Vagina (tissue), 2 donors: Measurements from ENCODE around the gene MYBPHL.

Experiments used
- CTCF ChIP-seq, 3 experiments: fragments of 450-650 bp in 2 of 3; fragments of 200-600 bp in 1 of 3; sonication (generic) in 1 of 3; IDR thresholded peaks; one replicate each; pipeline ENCODE4 v1.5.1; 2017 to 2019; ENCODE audit warnings: antibody characterized with exemption in 3 of 3, mild to moderate bottlenecking in 2 of 3, moderate library complexity in 2 of 3
- POLR2A ChIP-seq, 2 donors: fragments of 450-650 bp; IDR thresholded peaks; one replicate each; pipeline ENCODE4 v1.6.1; 2017; ENCODE audit warnings: antibody characterized with exemption in 2 of 2, mild to moderate bottlenecking in 2 of 2, moderate library complexity in 2 of 2
- POLR2AphosphoS5 ChIP-seq, 2 donors: sonication (generic); formaldehyde crosslinking; IDR thresholded peaks; one replicate each; pipeline ENCODE4 v1.9.0; 2017; ENCODE audit warnings: antibody characterized with exemption in 2 of 2, mild to moderate bottlenecking in 2 of 2, low read depth in 1 of 2; ENCODE audit not compliant: insufficient read depth in 1 of 2

- TF ChIP-seq POLR2A (IDR thresholded peaks at IDR 0.05) = no peak
- TF ChIP-seq CTCF (IDR thresholded peaks at IDR 0.05) = no peak
- TF ChIP-seq POLR2AphosphoS5 (IDR thresholded peaks at IDR 0.05; ENCODE audit: insufficient read depth in 1 of 2, low read depth in 1 of 2) = no peak
Observed at GRCh38 chr1:109273570-109274288, 33.1 kb downstream of the MYBPHL start.
